ENCODE results near the gene FARSA.

Gene FARSA

GRCh38 chr19:12973236-12973635 is 39.7 kb upstream of the FARSA start:
- DNase-seq (ENCODE audit: low read depth), result no peak
- TF ChIP-seq CTCF (conservative IDR thresholded peaks at IDR 0.05; ENCODE audit: low read depth, low read length), result no peak
- H3K4me3 ChIP-seq (ENCODE audit: low read depth, low read length), result no peak overlapping the region

DNA sequence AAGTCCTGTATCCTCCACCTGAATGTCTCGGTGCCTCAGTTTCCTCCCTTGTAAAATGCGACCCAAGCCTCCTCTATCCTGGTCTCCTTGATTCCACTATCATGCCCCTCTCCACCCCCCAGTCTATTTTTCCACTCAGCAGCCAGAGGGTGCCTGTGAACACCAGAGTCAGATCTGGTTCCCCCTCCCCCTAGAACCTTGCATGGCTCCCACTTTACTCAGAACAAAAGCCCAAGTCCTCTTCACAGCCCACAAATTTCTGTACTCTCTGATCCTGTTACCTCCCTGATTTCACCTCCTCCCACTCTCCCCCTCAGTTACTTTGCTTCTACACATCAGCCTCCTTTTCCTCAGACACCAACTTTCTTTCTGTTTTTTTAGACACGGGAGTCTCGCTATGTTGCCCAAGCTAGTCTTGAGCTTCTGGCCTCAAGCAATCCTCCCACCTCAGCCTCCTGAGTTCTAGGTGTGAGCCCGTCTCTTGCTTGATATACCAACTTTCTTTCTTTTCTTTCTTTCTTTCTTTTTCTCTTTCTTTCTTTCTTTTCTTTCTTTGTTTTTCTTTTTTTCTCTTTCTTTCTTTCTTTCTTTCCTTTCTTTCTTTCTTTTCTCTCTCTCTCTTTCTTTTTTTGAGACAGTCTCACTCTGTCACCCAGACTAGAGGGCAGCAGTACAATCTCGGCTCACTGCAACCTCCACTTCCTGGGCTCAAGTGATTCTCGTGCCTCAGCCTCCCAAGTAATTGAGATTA is 36.7 kb upstream of the FARSA start:
- no peak overlapping the region for H3K4me3 ChIP-seq (ENCODE audit: low read depth, low read length)
- no peak for TF ChIP-seq CTCF (conservative IDR thresholded peaks at IDR 0.05; ENCODE audit: low read depth, low read length)
- no peak for DNase-seq (ENCODE audit: low read depth)

- TF ChIP-seq CTCF (conservative IDR thresholded peaks at IDR 0.05; ENCODE audit: low read depth, low read length), result no peak
- DNase-seq (ENCODE audit: low read depth), result no peak
- no peak within 1 kb of the TSS for H3K4me3 ChIP-seq (ENCODE audit: low read depth, low read length)
These were observed 35.9 kb upstream of the FARSA start, which contains the start of gene DAND5 for GRCh38 chr19:12969292-12969988. Gene DAND5, plus strand, starts transcription at chr19:12969576. Its CDS starts 85 bp downstream, at chr19:12969661.

DNA sequence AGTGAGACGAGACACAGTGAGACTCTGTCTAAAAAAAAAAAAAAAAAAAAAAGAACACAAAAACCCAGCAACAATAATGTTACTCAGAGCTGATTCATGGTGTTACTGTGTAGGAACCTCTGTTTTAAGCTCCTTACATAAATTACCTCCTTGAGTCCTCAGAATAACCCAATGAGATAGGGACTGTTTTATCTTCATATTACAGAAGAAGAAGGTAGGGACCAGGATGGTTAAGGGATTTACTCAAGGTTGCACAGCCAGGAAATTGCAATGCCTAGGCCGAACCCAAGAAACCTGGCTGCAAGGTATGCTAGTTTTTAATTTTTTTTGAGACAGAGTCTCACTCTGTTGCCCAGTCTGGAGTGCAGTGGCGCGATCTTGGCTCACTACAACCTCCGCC is 34.4 kb upstream of the FARSA start:
- DNase-seq (ENCODE audit: low read depth), result no peak
- no peak for TF ChIP-seq CTCF (conservative IDR thresholded peaks at IDR 0.05; ENCODE audit: low read depth, low read length)

DNA sequence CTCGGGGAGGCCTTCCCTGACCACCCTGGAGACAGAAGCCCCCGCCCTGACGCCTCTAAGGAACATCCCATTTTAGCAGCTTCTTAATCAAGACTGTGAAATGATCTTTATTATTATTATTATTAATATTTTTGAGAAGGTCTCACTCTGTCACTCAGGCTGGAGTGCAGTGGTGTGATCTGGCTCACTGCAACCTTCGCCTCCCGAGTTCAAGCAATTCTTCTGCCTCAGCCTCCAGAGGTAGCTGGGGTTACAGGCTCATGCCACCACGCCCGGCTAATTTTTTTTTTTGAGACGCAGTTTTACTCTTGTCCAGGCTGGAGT is 32.3 kb upstream of the FARSA start:
- TF ChIP-seq CTCF (conservative IDR thresholded peaks at IDR 0.05; ENCODE audit: low read depth, low read length), result no peak
- DNase-seq (ENCODE audit: low read depth), result no peak
- H3K4me3 ChIP-seq (ENCODE audit: low read depth, low read length), result no peak overlapping the region

More for the DNA sequence above, 34.4 kb upstream of the FARSA start:
- H3K4me3 ChIP-seq (ENCODE audit: low read depth, low read length), result no peak overlapping the region

GRCh38 chr19:12965017-12965811 is 31.7 kb upstream of the FARSA start:
- DNase-seq (ENCODE audit: low read depth), result peak; percentile 78
- peak; percentile 82 for TF ChIP-seq CTCF (conservative IDR thresholded peaks at IDR 0.05; ENCODE audit: low read depth, low read length)
- peak overlapping the region; percentile 59 for H3K4me3 ChIP-seq (ENCODE audit: low read depth, low read length)
